ENCODE measurements around the gene MAP2K5.

Gene MAP2K5

DNA sequence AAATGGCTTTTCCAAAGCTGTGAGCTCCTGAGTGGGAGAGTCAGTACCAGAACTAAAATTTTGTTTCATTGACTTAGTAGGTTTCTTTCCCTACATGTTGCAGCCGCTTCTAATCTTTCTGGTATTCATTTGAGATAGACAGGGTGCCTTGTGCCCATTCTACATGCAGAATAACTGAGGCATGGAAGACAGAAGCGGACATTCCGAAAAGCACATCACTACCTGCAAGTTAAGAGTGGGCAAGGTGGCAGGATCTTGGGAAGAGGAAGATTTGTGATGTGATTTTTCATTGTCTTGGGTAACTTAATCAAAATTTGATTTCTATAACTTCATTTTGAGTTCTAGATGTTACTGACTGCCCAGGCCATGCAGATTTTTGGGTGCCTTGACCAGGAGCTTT is 2.0 kb downstream of the MAP2K5 start:
- Histone ChIP-seq H3K9ac (ENCODE audit: low read depth, low read length, poor library complexity, severe bottlenecking) (peak overlapping the region; percentile 89), H3K79me2 (ENCODE audit: insufficient read depth, low read length) (peaks cover 82% of the 10 kb centered on the region), H4K20me1 (ENCODE audit: insufficient read depth, low read length, poor library complexity, severe bottlenecking) (peaks cover 8% of the 10 kb centered on the region), H3K36me3 (ENCODE audit: insufficient read depth, low read length) (no peaks in the 10 kb centered on the region), H3K4me3 (ENCODE audit: low read length, poor library complexity, severe bottlenecking) (peak overlapping the region; percentile 80), H3K9me2 (replicated peaks; ENCODE audit: low read depth, low read length) (no peaks in the 10 kb centered on the region), H3K9me3 (ENCODE audit: insufficient read depth, low read depth, low read length) (no peaks in the 10 kb centered on the region), H3F3A (ENCODE audit: low read depth) (peaks cover 10% of the 10 kb centered on the region; the same call in 1 of the 2 replicates), H3K4me2 (ENCODE audit: low read depth, low read length, poor library complexity, severe bottlenecking) (peak overlapping the region; percentile 96), H2AFZ (ENCODE audit: low read length) (no peak overlapping the region), H3K4me1 (ENCODE audit: insufficient read depth, low read length, poor library complexity, severe bottlenecking) (peaks cover 72% of the 10 kb centered on the region), H3K27me3 (ENCODE audit: insufficient read depth, low read length, poor library complexity, severe bottlenecking) (no peaks in the 10 kb centered on the region)
- TF ChIP-seq, protein P1, sequence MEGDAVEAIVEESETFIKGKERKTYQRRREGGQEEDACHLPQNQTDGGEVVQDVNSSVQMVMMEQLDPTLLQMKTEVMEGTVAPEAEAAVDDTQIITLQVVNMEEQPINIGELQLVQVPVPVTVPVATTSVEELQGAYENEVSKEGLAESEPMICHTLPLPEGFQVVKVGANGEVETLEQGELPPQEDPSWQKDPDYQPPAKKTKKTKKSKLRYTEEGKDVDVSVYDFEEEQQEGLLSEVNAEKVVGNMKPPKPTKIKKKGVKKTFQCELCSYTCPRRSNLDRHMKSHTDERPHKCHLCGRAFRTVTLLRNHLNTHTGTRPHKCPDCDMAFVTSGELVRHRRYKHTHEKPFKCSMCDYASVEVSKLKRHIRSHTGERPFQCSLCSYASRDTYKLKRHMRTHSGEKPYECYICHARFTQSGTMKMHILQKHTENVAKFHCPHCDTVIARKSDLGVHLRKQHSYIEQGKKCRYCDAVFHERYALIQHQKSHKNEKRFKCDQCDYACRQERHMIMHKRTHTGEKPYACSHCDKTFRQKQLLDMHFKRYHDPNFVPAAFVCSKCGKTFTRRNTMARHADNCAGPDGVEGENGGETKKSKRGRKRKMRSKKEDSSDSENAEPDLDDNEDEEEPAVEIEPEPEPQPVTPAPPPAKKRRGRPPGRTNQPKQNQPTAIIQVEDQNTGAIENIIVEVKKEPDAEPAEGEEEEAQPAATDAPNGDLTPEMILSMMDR (conservative IDR thresholded peaks at IDR 0.05; ENCODE audit: low read length), result no peak
- no peak for TF ChIP-seq EZH2phosphoT487 (IDR thresholded peaks at IDR 0.05; ENCODE audit: borderline replicate concordance)

GRCh38 chr15:67545864-67546263 is 3.4 kb downstream of the MAP2K5 start:
- peak overlapping the region; percentile 96 for H3K4me2 ChIP-seq (ENCODE audit: low read depth, low read length, poor library complexity, severe bottlenecking)
- no peaks in the 10 kb centered on the region for H3K9me3 ChIP-seq (ENCODE audit: insufficient read depth, low read depth, low read length)
- peaks cover 89% of the 10 kb centered on the region for H3K79me2 ChIP-seq (ENCODE audit: insufficient read depth, low read length)
- H4K20me1 ChIP-seq (ENCODE audit: insufficient read depth, low read length, poor library complexity, severe bottlenecking), result peaks cover 8% of the 10 kb centered on the region
- H3K36me3 ChIP-seq (ENCODE audit: insufficient read depth, low read length), result peaks cover under 1% of the 10 kb centered on the region; the same call in 1 of the 2 replicates
- H3K9ac ChIP-seq (ENCODE audit: low read depth, low read length, poor library complexity, severe bottlenecking), result peak overlapping the region; percentile 89
- H2AFZ ChIP-seq (ENCODE audit: low read length), result no peak overlapping the region
- H3F3A ChIP-seq (ENCODE audit: low read depth), result peaks cover 10% of the 10 kb centered on the region; the same call in 1 of the 2 replicates
- TF ChIP-seq, protein P1 (conservative IDR thresholded peaks at IDR 0.05; ENCODE audit: low read length), result no peak
- no peak for TF ChIP-seq EZH2phosphoT487 (IDR thresholded peaks at IDR 0.05; ENCODE audit: borderline replicate concordance)
- H3K9me2 ChIP-seq (replicated peaks; ENCODE audit: low read depth, low read length), result no peaks in the 10 kb centered on the region
- H3K4me3 ChIP-seq (ENCODE audit: low read length, poor library complexity, severe bottlenecking), result peak overlapping the region; percentile 80
- H3K4me1 ChIP-seq (ENCODE audit: insufficient read depth, low read length, poor library complexity, severe bottlenecking), result peaks cover 70% of the 10 kb centered on the region
- no peaks in the 10 kb centered on the region for H3K27me3 ChIP-seq (ENCODE audit: insufficient read depth, low read length, poor library complexity, severe bottlenecking)

- Histone ChIP-seq H3K4me1 (ENCODE audit: insufficient read depth, low read length, poor library complexity, severe bottlenecking) (peaks cover 77% of the 10 kb centered on the region), H4K20me1 (ENCODE audit: insufficient read depth, low read length, poor library complexity, severe bottlenecking) (peaks cover 8% of the 10 kb centered on the region), H3K36me3 (ENCODE audit: insufficient read depth, low read length) (peaks cover 10% of the 10 kb centered on the region; the same call in 1 of the 2 replicates), H3K9me2 (replicated peaks; ENCODE audit: low read depth, low read length) (no peaks in the 10 kb centered on the region), H2AFZ (ENCODE audit: low read length) (no peak overlapping the region), H3K79me2 (ENCODE audit: insufficient read depth, low read length) (peaks cover 90% of the 10 kb centered on the region), H3K4me3 (ENCODE audit: low read length, poor library complexity, severe bottlenecking) (no peak overlapping the region), H3F3A (ENCODE audit: low read depth) (peaks cover 6% of the 10 kb centered on the region; the same call in 1 of the 2 replicates), H3K4me2 (ENCODE audit: low read depth, low read length, poor library complexity, severe bottlenecking) (peak overlapping the region; percentile 96), H3K27me3 (ENCODE audit: insufficient read depth, low read length, poor library complexity, severe bottlenecking) (no peaks in the 10 kb centered on the region), H3K9me3 (ENCODE audit: insufficient read depth, low read depth, low read length) (no peaks in the 10 kb centered on the region), H3K9ac (ENCODE audit: low read depth, low read length, poor library complexity, severe bottlenecking) (no peak overlapping the region)
- TF ChIP-seq, protein P1 (conservative IDR thresholded peaks at IDR 0.05; ENCODE audit: low read length), result no peak
- no peak for TF ChIP-seq EZH2phosphoT487 (IDR thresholded peaks at IDR 0.05; ENCODE audit: borderline replicate concordance)
Observed at GRCh38 chr15:67547064-67547463, 4.6 kb downstream of the MAP2K5 start.
